ENCODE results near the gene GRIK4.

Gene GRIK4

GRCh38 chr11:120696597-120697218 lies 185.2 kb downstream of the GRIK4 start:
- FAIRE-seq (no peak), DNase-seq (ENCODE audit: insufficient read length) (no peak)
- TF ChIP-seq POLR2A (IDR thresholded peaks at IDR 0.05; ENCODE audit: low read depth, low read length): no peak
- TF ChIP-seq POLR2AphosphoS5 (IDR thresholded peaks at IDR 0.05; ENCODE audit: low read depth, low read length): no peak
- TF ChIP-seq TAF1 (IDR thresholded peaks at IDR 0.05; ENCODE audit: borderline replicate concordance, low read depth, low read length): no peak

- DNase-seq (ENCODE audit: insufficient read length) (no peak), FAIRE-seq (no peak)
- no peak for TF ChIP-seq TAF1 (IDR thresholded peaks at IDR 0.05; ENCODE audit: borderline replicate concordance, low read depth, low read length)
- no peak for TF ChIP-seq POLR2A (IDR thresholded peaks at IDR 0.05; ENCODE audit: low read depth, low read length)
- TF ChIP-seq POLR2AphosphoS5 (IDR thresholded peaks at IDR 0.05; ENCODE audit: low read depth, low read length): no peak
Measured at GRCh38 chr11:120698918-120699317, 187.4 kb downstream of the GRIK4 start.

- DNase-seq (ENCODE audit: insufficient read length) (no peak), FAIRE-seq (peak; percentile 91)
- TF ChIP-seq TAF1 (IDR thresholded peaks at IDR 0.05; ENCODE audit: borderline replicate concordance, low read depth, low read length) (no peak), POLR2AphosphoS5 (IDR thresholded peaks at IDR 0.05; ENCODE audit: low read depth, low read length) (no peak), POLR2A (IDR thresholded peaks at IDR 0.05; ENCODE audit: low read depth, low read length) (no peak)
Measured at GRCh38 chr11:120702656-120703055, 191.1 kb downstream of the GRIK4 start.

GRCh38 chr11:120703358-120704152 lies 192.0 kb downstream of the GRIK4 start:
- no peak for DNase-seq (ENCODE audit: insufficient read length)
- FAIRE-seq: peak; percentile 96
- TF ChIP-seq POLR2A (IDR thresholded peaks at IDR 0.05; ENCODE audit: low read depth, low read length) (no peak), TAF1 (IDR thresholded peaks at IDR 0.05; ENCODE audit: borderline replicate concordance, low read depth, low read length) (no peak), POLR2AphosphoS5 (IDR thresholded peaks at IDR 0.05; ENCODE audit: low read depth, low read length) (no peak)

GRCh38 chr11:120704256-120704750 lies 192.8 kb downstream of the GRIK4 start:
- DNase-seq (ENCODE audit: insufficient read length) (no peak), FAIRE-seq (no peak)
- TF ChIP-seq TAF1 (IDR thresholded peaks at IDR 0.05; ENCODE audit: borderline replicate concordance, low read depth, low read length) (no peak), POLR2A (IDR thresholded peaks at IDR 0.05; ENCODE audit: low read depth, low read length) (no peak), POLR2AphosphoS5 (IDR thresholded peaks at IDR 0.05; ENCODE audit: low read depth, low read length) (no peak)

GRCh38 chr11:120706257-120706656 lies 194.7 kb downstream of the GRIK4 start:
- peak; percentile 36 for FAIRE-seq
- TF ChIP-seq POLR2A (IDR thresholded peaks at IDR 0.05; ENCODE audit: low read depth, low read length) (no peak), TAF1 (IDR thresholded peaks at IDR 0.05; ENCODE audit: borderline replicate concordance, low read depth, low read length) (no peak), POLR2AphosphoS5 (IDR thresholded peaks at IDR 0.05; ENCODE audit: low read depth, low read length) (no peak)
- DNase-seq (ENCODE audit: insufficient read length): no peak

- TF ChIP-seq POLR2AphosphoS5 (IDR thresholded peaks at IDR 0.05; ENCODE audit: low read depth, low read length) (no peak), TAF1 (IDR thresholded peaks at IDR 0.05; ENCODE audit: borderline replicate concordance, low read depth, low read length) (no peak), POLR2A (IDR thresholded peaks at IDR 0.05; ENCODE audit: low read depth, low read length) (no peak)
- FAIRE-seq (no peak), DNase-seq (ENCODE audit: insufficient read length) (no peak)
Measured at GRCh38 chr11:120707098-120707497, 195.6 kb downstream of the GRIK4 start.

- no peak for FAIRE-seq
- no peak for DNase-seq (ENCODE audit: insufficient read length)
- no peak for TF ChIP-seq TAF1 (IDR thresholded peaks at IDR 0.05; ENCODE audit: borderline replicate concordance, low read depth, low read length)
- TF ChIP-seq POLR2AphosphoS5 (IDR thresholded peaks at IDR 0.05; ENCODE audit: low read depth, low read length): no peak
- no peak for TF ChIP-seq POLR2A (IDR thresholded peaks at IDR 0.05; ENCODE audit: low read depth, low read length)
Measured at GRCh38 chr11:120707663-120708062, 196.1 kb downstream of the GRIK4 start.

- FAIRE-seq (no peak), DNase-seq (ENCODE audit: insufficient read length) (no peak)
- TF ChIP-seq POLR2AphosphoS5 (IDR thresholded peaks at IDR 0.05; ENCODE audit: low read depth, low read length): no peak
Measured at GRCh38 chr11:120708511-120709183, 197.1 kb downstream of the GRIK4 start.

- FAIRE-seq (peak; percentile 99), DNase-seq (ENCODE audit: insufficient read length) (no peak)
- TF ChIP-seq TAF1 (IDR thresholded peaks at IDR 0.05; ENCODE audit: borderline replicate concordance, low read depth, low read length): no peak
- TF ChIP-seq POLR2AphosphoS5 (IDR thresholded peaks at IDR 0.05; ENCODE audit: low read depth, low read length): no peak
- no peak for TF ChIP-seq POLR2A (IDR thresholded peaks at IDR 0.05; ENCODE audit: low read depth, low read length)
Measured at GRCh38 chr11:120709808-120710207, 198.3 kb downstream of the GRIK4 start.

GRCh38 chr11:120710354-120711131 lies 199.0 kb downstream of the GRIK4 start:
- DNase-seq (ENCODE audit: insufficient read length) (no peak), FAIRE-seq (no peak)
- no peak for TF ChIP-seq POLR2A (IDR thresholded peaks at IDR 0.05; ENCODE audit: low read depth, low read length)
- no peak for TF ChIP-seq TAF1 (IDR thresholded peaks at IDR 0.05; ENCODE audit: borderline replicate concordance, low read depth, low read length)
- TF ChIP-seq POLR2AphosphoS5 (IDR thresholded peaks at IDR 0.05; ENCODE audit: low read depth, low read length): no peak

All from GM12892 (cell line).